ENCODE data around the gene SLITRK3.

The SLITRK3 gene

DNA sequence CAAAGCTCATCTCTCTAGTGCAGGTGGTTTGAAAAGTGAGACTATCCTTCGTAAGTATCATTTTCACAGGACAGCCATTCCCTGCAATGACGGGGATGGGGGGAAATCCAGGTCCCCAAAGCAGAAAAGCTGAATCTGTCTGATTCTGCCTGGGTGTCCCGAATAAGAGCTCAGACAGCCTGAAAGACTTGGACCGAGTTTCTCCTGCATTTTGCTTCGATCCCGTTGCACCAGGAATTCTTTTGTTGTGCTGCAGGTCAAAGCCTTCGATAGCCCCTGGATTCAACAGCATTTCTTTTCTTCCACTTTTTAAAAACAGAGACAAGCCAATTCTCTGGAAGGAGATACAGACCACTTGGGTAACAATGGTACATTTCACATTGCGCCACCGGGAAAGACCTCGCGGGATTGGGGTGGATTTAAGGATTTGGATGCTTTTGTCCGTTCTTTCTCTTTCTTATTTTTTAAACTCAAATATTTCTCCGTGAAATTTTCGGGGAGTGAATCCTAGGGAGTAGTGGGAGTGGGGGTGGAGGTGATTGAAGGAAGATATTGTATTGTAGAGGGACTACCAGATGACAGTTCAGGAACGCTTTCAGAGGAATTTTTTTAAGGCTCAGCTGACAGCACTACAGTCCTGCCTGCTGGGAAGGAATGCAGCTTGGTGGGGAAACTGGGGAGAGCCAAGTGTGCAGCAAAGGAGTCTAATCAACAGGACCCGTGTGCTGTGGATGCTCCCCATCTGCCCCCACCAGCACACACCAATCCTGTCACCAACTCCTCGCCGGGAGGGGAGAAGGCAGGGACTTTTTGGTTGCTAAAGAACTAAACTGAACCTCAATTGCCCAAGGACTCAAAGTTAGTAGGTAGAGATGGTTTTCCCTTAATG is 2.6 kb downstream of the SLITRK3 start:
- TF ChIP-seq, protein P1, sequence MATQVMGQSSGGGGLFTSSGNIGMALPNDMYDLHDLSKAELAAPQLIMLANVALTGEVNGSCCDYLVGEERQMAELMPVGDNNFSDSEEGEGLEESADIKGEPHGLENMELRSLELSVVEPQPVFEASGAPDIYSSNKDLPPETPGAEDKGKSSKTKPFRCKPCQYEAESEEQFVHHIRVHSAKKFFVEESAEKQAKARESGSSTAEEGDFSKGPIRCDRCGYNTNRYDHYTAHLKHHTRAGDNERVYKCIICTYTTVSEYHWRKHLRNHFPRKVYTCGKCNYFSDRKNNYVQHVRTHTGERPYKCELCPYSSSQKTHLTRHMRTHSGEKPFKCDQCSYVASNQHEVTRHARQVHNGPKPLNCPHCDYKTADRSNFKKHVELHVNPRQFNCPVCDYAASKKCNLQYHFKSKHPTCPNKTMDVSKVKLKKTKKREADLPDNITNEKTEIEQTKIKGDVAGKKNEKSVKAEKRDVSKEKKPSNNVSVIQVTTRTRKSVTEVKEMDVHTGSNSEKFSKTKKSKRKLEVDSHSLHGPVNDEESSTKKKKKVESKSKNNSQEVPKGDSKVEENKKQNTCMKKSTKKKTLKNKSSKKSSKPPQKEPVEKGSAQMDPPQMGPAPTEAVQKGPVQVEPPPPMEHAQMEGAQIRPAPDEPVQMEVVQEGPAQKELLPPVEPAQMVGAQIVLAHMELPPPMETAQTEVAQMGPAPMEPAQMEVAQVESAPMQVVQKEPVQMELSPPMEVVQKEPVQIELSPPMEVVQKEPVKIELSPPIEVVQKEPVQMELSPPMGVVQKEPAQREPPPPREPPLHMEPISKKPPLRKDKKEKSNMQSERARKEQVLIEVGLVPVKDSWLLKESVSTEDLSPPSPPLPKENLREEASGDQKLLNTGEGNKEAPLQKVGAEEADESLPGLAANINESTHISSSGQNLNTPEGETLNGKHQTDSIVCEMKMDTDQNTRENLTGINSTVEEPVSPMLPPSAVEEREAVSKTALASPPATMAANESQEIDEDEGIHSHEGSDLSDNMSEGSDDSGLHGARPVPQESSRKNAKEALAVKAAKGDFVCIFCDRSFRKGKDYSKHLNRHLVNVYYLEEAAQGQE (IDR thresholded peaks at IDR 0.05; ENCODE audit: insufficient read depth in 1 of 2, low read depth in 2 of 2, low read length in 2 of 2) = no peak
- TF ChIP-seq TAF1 (IDR thresholded peaks at IDR 0.05; ENCODE audit: borderline replicate concordance, insufficient read depth, low read length) = no peak
- TF ChIP-seq POLR2AphosphoS5 (IDR thresholded peaks at IDR 0.05; ENCODE audit: low read depth, low read length) = no peak
- no peak for TF ChIP-seq SIN3A (IDR thresholded peaks at IDR 0.05; ENCODE audit: borderline replicate concordance, insufficient read depth, low read length)
- TF ChIP-seq FOXP2 (optimal IDR thresholded peaks at IDR 0.05; ENCODE audit: borderline replicate concordance, extremely low read depth, extremely low read length, insufficient read depth) = no peak

DNA sequence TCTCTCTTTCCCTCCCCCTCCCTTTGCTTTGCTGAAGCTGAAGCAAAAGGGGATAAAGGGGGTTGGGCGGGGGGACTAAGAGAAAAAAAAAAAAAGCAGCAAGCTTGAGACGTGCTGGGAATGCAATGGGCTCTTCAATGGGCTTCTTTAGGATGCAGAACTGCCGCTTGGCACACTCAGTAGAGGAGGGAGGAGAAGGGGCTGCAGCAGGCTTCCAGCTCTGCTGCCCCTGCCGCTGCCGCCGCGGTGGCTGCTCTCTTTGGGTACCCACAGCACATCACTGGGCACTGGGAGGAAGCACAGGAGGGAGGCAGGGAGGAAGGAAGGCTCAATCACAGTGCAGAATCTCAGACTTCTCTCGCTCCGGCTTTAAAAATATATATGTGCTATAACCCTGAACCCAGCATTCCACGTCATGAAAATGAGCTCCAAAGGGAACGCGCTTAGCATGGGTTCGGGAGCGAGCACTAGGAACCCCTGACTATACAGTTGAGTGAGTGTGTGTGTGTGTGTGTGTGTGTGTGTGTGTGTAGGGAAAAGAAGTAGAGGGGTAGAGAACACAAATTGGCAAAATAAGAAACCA is 3.5 kb downstream of the SLITRK3 start:
- no peak for TF ChIP-seq FOXP2 (optimal IDR thresholded peaks at IDR 0.05; ENCODE audit: borderline replicate concordance, extremely low read depth, extremely low read length, insufficient read depth)
- no peak for TF ChIP-seq POLR2AphosphoS5 (IDR thresholded peaks at IDR 0.05; ENCODE audit: low read depth, low read length)
- no peak for TF ChIP-seq SIN3A (IDR thresholded peaks at IDR 0.05; ENCODE audit: borderline replicate concordance, insufficient read depth, low read length)
- TF ChIP-seq, protein P1 (IDR thresholded peaks at IDR 0.05; ENCODE audit: insufficient read depth in 1 of 2, low read depth in 2 of 2, low read length in 2 of 2) = no peak
- no peak for TF ChIP-seq TAF1 (IDR thresholded peaks at IDR 0.05; ENCODE audit: borderline replicate concordance, insufficient read depth, low read length)

DNA sequence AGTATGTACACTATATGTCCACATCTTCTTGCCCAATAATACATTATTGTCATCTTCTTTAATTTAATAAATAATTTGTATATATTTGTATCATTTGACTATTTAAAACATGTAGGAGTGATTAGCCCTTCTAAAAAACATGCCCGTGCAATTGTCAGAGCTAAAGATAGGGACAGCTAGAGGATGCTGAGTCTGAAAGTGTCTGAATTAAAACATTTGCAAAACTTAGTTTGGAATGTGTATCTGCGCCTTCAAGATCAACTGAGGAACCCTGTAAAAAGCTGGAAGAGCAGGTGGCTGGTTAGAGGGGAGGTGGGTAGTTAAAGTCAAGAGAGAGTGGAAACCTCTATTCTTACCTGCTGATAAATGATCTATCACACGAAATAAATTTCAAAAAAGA is 4.7 kb downstream of the SLITRK3 start:
- TF ChIP-seq, protein P1 (IDR thresholded peaks at IDR 0.05; ENCODE audit: insufficient read depth in 1 of 2, low read depth in 2 of 2, low read length in 2 of 2) = no peak
- TF ChIP-seq TAF1 (IDR thresholded peaks at IDR 0.05; ENCODE audit: borderline replicate concordance, insufficient read depth, low read length) (no peak), SIN3A (IDR thresholded peaks at IDR 0.05; ENCODE audit: borderline replicate concordance, insufficient read depth, low read length) (no peak), FOXP2 (optimal IDR thresholded peaks at IDR 0.05; ENCODE audit: borderline replicate concordance, extremely low read depth, extremely low read length, insufficient read depth) (no peak), POLR2AphosphoS5 (IDR thresholded peaks at IDR 0.05; ENCODE audit: low read depth, low read length) (no peak)

DNA sequence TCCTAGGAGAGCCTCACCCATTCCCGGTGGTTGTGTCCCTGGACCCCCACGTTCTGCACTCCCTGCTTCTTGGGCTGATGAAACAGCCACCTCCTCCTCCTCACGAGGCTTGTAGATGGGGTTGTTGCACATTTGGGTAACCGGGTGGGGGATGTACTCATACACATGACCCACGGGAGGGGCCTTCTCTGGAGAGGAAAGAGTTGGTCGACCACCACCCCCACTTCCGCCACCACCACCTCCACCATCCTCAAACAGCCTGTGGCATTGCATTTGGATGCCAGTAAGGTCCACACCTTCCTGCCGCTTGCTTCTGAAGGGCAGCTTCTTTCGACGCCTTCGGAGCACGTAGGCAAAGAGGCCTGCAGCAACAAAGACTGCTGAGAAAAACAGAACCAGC is 7.7 kb downstream of the SLITRK3 start:
- TF ChIP-seq SIN3A (IDR thresholded peaks at IDR 0.05; ENCODE audit: borderline replicate concordance, insufficient read depth, low read length) (no peak), POLR2AphosphoS5 (IDR thresholded peaks at IDR 0.05; ENCODE audit: low read depth, low read length) (no peak), TAF1 (IDR thresholded peaks at IDR 0.05; ENCODE audit: borderline replicate concordance, insufficient read depth, low read length) (no peak)

DNA sequence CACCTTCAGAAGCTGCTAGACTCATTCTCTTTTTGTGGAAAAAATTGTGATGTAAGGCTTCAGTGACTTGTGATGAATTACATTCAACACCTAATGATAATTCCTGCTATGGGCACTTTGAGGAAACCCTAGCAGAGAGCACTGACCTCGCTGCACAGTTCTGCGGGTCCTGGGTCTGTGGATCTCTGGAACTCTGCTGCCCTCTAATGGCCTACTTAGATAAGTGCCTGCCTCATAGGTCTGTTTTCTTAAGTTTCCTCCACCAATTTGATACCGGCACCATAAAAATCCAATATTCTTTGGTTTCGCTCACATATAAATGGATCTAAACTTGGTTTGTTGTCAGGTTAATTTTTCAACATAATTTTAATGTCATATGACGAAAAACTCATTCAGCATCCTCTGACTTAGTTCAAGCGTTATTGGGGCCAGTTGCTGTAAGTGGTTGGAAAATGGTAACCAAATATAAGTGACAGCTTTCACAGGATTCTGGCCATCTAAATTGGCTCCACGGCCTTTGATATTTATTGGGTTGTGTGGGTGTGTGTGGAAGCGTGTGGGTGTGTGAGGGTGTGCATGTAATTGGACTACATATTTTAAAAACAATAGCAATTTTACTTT is 10.4 kb downstream of the SLITRK3 start:
- TF ChIP-seq TAF1 (IDR thresholded peaks at IDR 0.05; ENCODE audit: borderline replicate concordance, insufficient read depth, low read length) (no peak), POLR2AphosphoS5 (IDR thresholded peaks at IDR 0.05; ENCODE audit: low read depth, low read length) (no peak), SIN3A (IDR thresholded peaks at IDR 0.05; ENCODE audit: borderline replicate concordance, insufficient read depth, low read length) (no peak), FOXP2 (optimal IDR thresholded peaks at IDR 0.05; ENCODE audit: borderline replicate concordance, extremely low read depth, extremely low read length, insufficient read depth) (no peak)
- TF ChIP-seq, protein P1 (IDR thresholded peaks at IDR 0.05; ENCODE audit: insufficient read depth in 1 of 2, low read depth in 2 of 2, low read length in 2 of 2) = no peak

All from PFSK-1 (cell line).